Kidney epithelial cell (primary cell): ENCODE results near the gene GVQW3. TPM values are rescaled to one million over a fixed set of nuclear protein-coding genes. Genes with fewer than 3 reads are reported as not detected.

Experiments
- DNase-seq: peaks from one replicate; pipeline ENCODE4 v3.0.0-alpha.2; 2010; ENCODE audit warnings: low read depth
- H3K27me3 ChIP-seq: 2 replicates; pipeline ENCODE4 v1.6.0; 2011; ENCODE audit warnings: low read length; ENCODE audit not compliant: control insufficient read depth, insufficient read depth
- H3K36me3 ChIP-seq: 2 replicates; pipeline ENCODE4 v1.5.1; 2011; ENCODE audit warnings: low read length; ENCODE audit not compliant: control insufficient read depth, insufficient read depth
- H3K4me3 ChIP-seq: 2 replicates; pipeline ENCODE4 v1.5.1; 2011; ENCODE audit warnings: low read depth, mild to moderate bottlenecking, control low read depth, low read length
- total RNA-seq: library from RNA; depleted of rRNA; stranded (reverse); fragments of >200 nt; gene quantifications from 2 replicates; pipeline ENCODE4 v1.2.3, GENCODE V29; 2015
- TF ChIP-seq, protein P1 (sequence below): IDR thresholded peaks from 2 replicates; pipeline ENCODE4 v1.5.1; 2011; ENCODE audit warnings: mild to moderate bottlenecking, moderate library complexity, low read length, control low read depth, inconsistent platforms; ENCODE audit not compliant: insufficient read depth, poor library complexity, severe bottlenecking

The GVQW3 gene
- total RNA-seq, 1 donor from 2014 or later = 1.1 TPM

DNA sequence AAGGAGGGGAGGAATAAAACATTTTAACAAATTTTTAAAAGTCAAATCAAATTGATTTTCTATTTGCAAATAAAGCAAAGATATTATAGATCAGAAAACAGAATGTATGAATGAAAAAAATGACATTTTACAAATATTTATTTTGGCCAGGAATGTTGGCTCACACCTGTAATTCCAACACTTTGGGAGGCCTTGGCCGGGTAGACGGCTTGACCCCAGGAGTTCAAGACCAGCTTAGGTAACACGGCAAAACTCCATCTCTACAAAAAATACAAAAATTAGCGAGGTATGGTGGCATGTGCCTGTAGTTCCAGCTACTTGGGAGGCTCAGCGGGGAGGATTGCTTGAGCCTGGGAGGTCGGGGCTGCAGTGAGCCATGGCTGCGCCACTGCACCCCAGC, 18.4 kb upstream of the GVQW3 start:
- TF ChIP-seq, protein P1, sequence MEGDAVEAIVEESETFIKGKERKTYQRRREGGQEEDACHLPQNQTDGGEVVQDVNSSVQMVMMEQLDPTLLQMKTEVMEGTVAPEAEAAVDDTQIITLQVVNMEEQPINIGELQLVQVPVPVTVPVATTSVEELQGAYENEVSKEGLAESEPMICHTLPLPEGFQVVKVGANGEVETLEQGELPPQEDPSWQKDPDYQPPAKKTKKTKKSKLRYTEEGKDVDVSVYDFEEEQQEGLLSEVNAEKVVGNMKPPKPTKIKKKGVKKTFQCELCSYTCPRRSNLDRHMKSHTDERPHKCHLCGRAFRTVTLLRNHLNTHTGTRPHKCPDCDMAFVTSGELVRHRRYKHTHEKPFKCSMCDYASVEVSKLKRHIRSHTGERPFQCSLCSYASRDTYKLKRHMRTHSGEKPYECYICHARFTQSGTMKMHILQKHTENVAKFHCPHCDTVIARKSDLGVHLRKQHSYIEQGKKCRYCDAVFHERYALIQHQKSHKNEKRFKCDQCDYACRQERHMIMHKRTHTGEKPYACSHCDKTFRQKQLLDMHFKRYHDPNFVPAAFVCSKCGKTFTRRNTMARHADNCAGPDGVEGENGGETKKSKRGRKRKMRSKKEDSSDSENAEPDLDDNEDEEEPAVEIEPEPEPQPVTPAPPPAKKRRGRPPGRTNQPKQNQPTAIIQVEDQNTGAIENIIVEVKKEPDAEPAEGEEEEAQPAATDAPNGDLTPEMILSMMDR = no peak
- Histone ChIP-seq H3K27me3 (no peaks in the 10 kb centered on the region), H3K36me3 (no peaks in the 10 kb centered on the region), H3K4me3 (no peak overlapping the region)
- no peak for DNase-seq

DNA sequence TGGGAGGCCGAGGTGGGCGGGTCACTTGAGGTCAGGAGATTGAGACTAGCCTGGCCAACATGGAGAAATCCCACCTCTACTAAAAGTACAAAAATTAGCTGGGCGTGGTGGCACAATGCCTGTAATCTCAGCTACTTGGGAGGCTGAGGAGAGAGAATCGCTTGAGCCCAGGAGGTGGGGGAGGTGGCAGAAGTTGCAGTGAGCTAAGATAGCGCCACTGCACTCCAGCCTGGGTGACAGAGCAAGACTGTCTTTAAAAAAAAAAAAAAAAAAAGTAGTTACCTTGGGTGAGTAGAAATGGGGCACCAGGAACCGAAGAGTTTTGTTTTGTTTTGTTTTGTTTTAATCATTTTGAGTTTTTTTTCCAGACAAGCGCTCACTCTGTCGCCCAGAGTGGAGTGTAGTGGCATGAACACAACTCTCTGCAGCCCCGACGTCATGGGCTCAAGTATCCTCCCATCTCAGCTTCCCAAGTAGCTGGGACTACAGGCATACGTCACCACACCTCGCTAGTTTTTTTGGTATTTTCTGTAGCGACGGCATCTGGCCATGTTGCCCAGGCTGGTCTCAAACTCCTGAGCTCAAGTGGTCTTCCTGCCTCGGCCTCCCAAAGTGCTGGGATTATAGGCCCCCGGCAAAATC, 16.0 kb upstream of the GVQW3 start:
- Histone ChIP-seq H3K36me3 (no peaks in the 10 kb centered on the region), H3K4me3 (no peak overlapping the region), H3K27me3 (no peaks in the 10 kb centered on the region)
- DNase-seq = no peak
- TF ChIP-seq, protein P1 = no peak

DNA sequence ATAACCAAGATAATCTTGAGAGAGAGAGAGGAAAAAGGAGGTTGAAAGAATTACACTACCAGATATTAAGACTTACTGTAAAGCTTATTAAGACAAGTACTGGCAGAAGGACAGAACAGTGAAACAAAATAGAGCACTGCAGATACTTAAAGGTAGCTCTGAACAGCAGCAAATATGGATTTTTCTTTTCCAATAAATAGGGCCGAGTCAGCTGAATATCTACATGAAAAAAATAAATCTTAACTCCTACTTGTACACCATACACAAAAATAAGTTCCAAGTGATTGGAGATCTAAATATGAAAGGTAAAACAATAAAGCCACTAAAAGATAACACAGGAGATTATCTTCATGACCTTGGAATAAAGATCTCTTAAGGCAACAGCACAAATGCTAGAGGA, 12.6 kb upstream of the GVQW3 start:
- no peak for DNase-seq
- H3K4me3 ChIP-seq = no peak overlapping the region
- H3K36me3 ChIP-seq = no peaks in the 10 kb centered on the region
- TF ChIP-seq, protein P1 = no peak
- H3K27me3 ChIP-seq = no peaks in the 10 kb centered on the region

DNA sequence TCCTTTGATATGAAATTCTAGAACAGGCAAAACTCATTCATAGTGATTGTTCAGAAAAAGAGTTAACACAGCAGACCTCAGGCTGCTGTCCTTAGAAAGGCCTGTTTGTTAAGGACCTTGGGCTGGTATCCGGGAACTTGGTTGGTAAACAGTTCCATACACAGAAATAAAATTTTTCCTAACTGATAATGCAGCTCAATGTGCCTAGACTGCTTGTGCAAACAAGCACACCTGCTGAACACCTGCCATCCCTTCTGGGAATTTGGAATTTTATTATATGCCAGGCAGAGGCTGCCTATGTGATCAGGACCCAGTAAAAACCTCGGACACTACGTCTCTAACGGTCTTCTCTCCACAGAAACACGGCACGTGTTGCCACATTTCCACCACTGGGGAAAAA, 11.7 kb upstream of the GVQW3 start:
- no peak for DNase-seq
- Histone ChIP-seq H3K36me3 (no peaks in the 10 kb centered on the region), H3K4me3 (no peak overlapping the region), H3K27me3 (no peaks in the 10 kb centered on the region)
- TF ChIP-seq, protein P1 = no peak

DNA sequence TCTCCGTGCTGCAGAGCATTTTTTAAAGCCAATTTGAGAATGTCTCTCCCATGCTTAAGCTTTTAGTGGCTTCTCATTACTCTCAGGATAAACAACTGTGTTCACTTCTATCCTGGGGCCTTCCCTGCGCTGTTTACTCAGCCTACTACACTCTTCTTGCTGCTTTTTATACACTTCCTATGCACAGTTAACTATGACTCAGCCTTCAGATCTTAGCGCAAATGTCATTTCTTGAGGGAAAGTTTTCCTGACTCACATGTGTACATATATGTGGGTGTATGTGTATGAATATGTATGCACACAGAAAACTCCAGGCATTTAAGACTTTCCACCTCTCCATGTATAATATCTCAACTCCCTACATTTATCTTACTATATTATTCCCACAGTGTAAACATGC, 10.0 kb upstream of the GVQW3 start:
- no peak overlapping the region for H3K4me3 ChIP-seq
- no peak for DNase-seq
- TF ChIP-seq, protein P1 = no peak
- H3K36me3 ChIP-seq = no peaks in the 10 kb centered on the region
- H3K27me3 ChIP-seq = no peaks in the 10 kb centered on the region

DNA sequence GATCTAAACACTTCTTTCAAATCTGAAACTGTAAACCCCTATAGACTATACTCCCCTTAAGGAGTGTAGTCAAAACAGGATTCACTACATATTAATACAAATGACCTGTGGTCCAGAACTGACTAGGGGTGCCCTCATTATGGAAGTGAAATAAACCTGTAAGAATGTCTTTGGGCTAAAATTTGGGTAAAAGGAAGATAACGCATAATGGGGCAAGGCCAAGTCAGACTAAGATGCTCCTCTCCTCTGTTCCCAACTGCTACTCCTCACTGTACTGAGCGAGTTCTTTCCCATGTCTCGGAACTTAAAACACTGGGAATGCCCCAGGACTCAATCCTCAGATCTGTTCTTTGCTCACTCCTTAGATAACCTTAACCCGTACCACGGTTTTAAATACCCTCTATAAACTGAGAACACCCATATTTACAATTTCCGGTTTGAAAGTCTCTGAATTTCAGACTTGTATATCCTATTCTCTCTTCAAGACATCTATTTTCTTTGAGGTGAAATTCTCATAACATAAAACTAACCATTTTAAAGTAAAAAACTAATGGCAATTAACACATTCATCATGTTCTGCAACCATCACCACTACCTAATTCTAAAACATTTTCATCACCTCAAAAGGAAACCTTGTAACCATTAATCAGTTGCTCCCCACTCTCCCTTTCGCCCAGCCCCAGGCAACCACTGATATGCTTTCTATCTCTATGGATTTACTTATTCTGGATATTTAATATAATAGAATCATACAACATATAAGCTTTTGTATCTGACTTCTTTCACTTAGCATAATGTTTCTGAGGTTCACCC, 4.2 kb upstream of the GVQW3 start:
- no peak overlapping the region for H3K4me3 ChIP-seq
- DNase-seq = no peak
- TF ChIP-seq, protein P1 = no peak
- no peaks in the 10 kb centered on the region for H3K36me3 ChIP-seq
- no peaks in the 10 kb centered on the region for H3K27me3 ChIP-seq
